Hematopoietic multipotent progenitor cell treated with erythropoietin and hydrocortisone succinate and interleukin-3 and kit ligand, for 6 days (in vitro differentiated cells): ENCODE results near the gene ZBTB38.

Experiments used
- DNase-seq: peaks from one replicate; pipeline ENCODE4 v3.0.0-alpha.2; 2015

ZBTB38 gene

GRCh38 chr3:141388823-141389621, 20.7 kb downstream of the ZBTB38 start:
- DNase-seq: no peak

DNA sequence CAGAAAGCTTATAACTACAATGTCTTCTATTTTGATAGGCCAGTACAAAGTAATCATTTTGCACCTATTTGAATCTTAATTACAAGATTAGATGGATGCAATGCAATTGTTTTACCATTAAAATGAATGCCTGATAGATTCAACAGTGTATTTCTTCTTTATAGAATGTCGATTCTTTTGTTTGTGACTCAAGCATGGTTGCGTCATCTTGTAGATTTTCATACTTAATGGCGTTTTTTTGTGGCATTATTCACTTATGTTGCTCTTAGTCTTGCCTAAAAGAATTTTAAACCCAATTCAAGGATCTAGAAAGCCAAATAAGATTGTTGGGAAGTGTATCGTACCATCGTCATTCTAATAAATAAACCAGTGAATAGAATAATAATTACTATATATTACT, 21.4 kb downstream of the ZBTB38 start:
- no peak for DNase-seq

DNA sequence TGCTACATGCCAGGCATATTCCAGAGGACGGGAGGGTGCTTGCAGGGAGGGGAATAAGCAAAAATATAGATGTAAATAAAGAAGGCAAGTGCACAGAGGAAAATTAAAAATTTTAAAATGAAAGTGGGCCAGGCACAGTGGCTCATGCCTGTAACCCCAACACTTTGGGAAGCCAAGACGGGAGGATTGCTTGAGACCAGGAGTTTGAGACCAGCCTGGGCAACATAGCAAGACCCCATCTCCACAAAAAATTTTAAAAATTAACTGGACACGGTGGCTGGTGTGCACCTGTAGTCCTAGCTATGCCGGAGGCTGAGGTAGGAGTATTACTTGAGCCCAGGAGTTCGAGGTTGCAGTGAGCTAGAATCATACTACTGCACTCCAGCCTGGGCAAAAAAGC, 22.4 kb downstream of the ZBTB38 start:
- DNase-seq: no peak

DNA sequence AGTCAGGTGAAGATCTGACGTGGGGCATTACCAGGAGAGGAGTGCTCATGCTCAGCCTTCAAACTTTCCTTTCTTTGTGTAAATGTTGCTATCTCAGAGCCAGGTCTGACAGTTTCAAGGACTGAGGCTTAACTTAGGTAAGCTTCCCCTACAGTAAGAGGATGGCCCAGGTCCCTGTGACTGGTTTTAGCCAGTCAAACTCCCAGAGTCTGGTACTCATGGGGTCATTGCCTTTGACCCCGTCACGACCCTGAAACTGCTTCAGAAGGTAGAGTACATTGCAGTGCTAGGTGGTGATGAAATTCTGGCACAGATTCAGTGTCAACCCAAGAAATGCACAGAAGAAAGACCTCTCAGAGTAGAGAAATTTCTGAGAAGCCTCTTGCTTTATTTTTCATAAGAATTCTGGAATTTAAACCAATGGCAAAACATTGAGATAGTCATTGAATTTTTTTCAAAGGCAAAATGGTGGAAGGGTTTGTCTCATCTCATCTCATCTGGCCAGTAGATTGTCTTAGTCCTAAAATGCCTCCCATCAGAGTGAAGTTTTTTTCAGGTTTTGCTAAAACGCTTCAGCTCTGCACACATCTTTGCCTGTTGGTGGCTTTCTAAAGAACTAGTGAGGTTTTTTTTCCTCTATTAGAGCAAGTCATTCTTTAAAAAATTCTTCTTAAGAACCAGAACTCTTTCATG, 23.1 kb downstream of the ZBTB38 start:
- DNase-seq: no peak

DNA sequence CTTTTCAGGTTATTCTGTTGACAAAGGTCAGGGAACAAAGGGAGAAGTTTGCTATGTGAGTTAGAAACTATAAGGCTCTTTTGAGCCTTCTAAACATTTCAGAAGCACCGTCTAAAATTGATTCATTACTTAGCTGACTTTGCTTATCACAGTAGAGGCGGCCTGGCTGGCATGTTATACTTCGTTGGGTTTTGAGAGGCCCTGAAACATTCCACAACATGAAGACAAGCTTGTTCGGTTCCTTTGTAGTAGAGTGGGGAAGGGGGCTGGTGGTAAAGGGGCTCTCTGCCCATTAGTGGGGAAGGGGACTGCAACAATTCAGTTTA, 23.6 kb downstream of the ZBTB38 start:
- DNase-seq: no peak

DNA sequence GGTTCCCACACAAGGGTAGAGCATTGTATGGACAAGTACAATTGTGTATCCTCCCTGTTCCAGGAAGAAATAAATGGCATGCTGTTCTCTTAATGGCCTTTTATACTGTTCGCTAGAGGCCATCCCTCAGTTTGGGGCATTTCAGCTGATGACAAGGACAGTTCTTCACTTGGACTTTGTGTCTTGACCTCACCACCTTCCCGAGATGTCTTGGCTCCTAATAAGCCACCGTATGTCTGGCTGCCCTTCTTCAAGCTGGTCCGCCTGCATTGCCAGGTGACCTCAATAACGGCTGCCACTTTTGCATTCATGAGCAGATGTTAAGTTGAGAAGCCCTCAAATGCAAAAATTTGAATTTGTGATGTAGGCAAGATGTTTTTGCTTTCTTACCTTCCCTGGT, 24.1 kb downstream of the ZBTB38 start:
- DNase-seq: no peak

GRCh38 chr3:141392897-141393734, 24.8 kb downstream of the ZBTB38 start:
- DNase-seq: no peak

GRCh38 chr3:141393735-141394076, 25.4 kb downstream of the ZBTB38 start:
- no peak for DNase-seq

DNA sequence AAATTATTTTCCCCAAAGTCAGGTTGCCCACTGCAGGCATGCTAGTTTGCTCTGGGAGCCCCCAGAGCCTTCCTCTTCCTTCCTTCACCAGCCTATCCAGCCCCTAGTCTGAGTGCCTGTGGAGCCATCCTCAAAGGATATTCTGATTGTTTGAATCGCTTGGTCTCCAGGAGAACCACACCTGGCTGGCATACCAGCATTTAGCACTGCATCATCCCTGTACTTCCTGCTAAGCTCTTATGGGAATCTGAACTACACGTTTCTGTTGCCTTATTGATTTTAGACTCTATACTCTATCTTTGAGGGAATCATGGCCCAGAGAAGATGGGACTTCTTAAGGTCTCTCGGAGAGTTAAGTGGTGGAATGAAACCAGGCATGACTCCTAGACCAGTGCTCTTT, 26.3 kb downstream of the ZBTB38 start:
- DNase-seq: no peak

- DNase-seq: no peak
These were observed 26.8 kb downstream of the ZBTB38 start for GRCh38 chr3:141395005-141395589.

- DNase-seq: no peak
These were observed 29.7 kb downstream of the ZBTB38 start for GRCh38 chr3:141397996-141398395.

DNA sequence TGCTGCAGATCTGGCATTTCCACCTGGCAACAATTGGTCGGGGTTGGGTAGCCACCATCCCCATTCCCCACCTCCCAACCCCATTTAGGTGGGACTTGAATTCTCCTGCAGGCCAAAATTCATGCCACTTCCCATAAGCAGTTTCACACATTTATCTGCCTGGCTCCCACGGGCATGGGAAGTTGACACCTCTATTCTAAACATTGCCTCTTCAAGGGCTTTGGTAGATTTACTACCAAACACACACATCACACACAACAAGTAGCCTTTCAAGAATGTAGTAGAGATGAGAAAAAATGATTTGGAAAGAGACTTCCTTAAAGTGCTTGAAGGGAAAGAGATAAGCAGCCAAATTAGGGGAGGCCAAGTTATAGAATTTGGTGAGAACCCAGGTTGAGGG, 30.9 kb downstream of the ZBTB38 start:
- peak; percentile 13 for DNase-seq

- no peak for DNase-seq
These were observed 32.0 kb downstream of the ZBTB38 start for GRCh38 chr3:141400073-141400971.

- no peak for DNase-seq
These were observed 32.8 kb downstream of the ZBTB38 start for GRCh38 chr3:141401095-141401494.

DNA sequence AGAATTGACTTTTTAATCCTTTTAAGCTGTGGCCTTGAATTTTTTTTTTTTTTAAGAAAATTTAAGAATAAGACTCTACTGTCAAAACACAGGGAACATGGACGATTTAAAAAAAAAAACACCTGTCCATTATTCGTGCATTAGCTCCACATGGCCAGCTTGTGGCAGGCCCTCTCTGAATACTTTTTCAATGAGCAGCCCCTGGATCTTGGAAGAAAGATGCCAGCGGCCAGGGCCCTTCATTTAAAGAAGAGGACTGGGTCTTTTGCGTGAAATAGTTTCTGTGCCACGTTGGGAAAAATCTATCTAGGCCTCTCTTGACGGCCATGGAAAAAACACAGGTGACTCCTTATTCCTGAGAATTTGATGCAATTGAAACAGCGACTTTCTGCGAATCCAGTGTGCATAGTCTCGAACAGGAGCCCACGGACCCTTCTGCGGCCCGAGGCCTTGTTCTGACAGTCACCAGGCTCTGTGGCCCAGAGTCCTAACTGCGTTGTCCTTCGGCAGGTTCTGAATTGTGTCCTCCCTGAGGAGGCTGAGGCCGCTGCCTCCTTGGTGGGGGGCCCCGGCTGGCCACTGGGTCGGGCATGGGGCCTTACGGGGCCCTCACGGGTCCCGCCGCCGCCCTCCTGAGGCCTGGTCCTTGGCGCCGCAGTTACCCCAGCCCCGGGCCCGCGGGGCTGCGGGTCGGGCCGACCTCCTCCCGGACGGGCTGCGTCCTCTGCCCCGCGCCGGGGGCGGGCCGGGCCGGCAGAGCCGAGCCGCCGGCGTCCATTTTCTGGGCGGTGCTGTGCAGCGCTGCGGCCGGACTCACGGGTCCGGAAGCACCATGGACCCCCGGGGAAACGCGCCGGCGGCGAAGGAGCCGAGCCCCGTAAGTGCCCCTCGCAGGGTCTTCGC, 33.5 kb downstream of the ZBTB38 start:
- DNase-seq: peak; percentile 61

DNA sequence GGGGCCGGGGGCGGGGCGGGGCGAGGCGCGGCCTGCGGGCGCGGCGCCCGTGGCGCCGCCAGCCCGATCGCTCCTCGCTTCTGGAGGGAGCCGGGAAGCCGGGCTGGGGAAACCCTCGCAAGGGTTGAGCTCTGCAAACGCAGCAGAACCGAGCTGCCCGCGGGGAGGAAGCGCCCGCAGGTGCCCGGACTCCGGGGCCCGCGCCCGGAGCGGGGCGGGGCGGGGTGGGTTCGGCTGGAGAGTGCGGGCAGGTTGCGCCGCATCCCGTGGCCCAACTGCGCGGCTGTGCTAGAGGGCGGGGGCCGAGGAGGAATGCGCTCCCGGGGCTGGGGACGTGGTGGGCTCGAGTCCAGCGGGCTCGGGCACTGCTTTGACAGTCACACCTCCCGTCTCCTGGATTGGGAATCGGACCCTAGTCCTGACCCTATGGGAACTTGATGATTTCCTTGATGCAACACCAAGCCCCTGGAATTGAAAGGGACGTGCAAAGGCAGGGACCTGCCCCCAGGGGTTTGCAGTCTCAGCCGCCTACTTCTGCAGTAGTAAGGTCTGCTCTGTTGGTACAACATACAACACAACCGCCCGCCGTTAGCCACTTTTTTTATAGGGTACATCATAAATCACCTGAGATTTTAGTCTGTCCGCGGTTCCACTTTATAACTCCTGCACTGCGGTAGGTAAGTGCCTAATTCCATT, 34.3 kb downstream of the ZBTB38 start:
- DNase-seq: peak; percentile 66

GRCh38 chr3:141403576-141403975, 35.3 kb downstream of the ZBTB38 start:
- no peak for DNase-seq

- DNase-seq: no peak
These were observed 36.7 kb downstream of the ZBTB38 start for GRCh38 chr3:141405025-141405424.

DNA sequence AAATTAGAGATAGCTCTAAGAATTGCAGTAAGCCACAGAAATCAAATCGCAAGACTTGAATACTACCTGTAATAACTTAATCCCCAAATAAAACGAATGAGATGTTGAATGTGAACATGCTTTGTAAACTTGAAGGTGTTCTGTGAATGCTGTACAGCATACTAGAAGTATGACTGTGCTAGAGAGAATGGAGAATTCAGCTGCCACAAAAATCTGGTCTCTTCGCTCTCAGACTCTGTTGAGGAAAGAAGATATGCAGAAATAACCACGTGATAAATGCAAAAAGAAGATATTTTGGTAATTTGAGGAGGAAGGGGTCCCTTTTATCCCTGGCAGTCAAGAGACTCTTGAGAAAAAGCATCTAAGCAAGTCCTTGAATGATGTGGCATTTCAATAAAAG, 37.3 kb downstream of the ZBTB38 start:
- no peak for DNase-seq

- DNase-seq: no peak
These were observed 38.0 kb downstream of the ZBTB38 start for GRCh38 chr3:141406265-141406664.

- no peak for DNase-seq
These were observed 38.7 kb downstream of the ZBTB38 start for GRCh38 chr3:141407047-141407446.
